Karpas-422 (cell line): ENCODE measurements around the gene MTCL1. TPM values are rescaled to one million over a fixed set of nuclear protein-coding genes. Genes with fewer than 3 reads are reported as not detected.

Source experiments
- DNase-seq: peaks from one replicate; pipeline ENCODE4 v3.0.0-alpha.2; 2015
- H2AFZ ChIP-seq: fragments of 200-600 bp; sonication (generic); 2 replicates; pipeline ENCODE4 v1.6.1; 2014; ENCODE audit warnings: antibody characterized with exemption, low read length, mixed read lengths
- H3K27ac ChIP-seq: fragments of 200-600 bp; sonication (generic); 2 replicates; pipeline ENCODE4 v1.5.1; 2014; ENCODE audit warnings: mild to moderate bottlenecking, low read length, moderate library complexity
- H3K27me3 ChIP-seq: fragments of 200-600 bp; sonication (generic); 2 replicates; pipeline ENCODE4 v1.6.1; 2014; ENCODE audit warnings: low read length, mixed read lengths
- H3K36me3 ChIP-seq: fragments of 200-600 bp; sonication (generic); 2 replicates; pipeline ENCODE4 v1.6.1; 2014; ENCODE audit warnings: low read length, mixed read lengths; ENCODE audit not compliant: insufficient read depth
- H3K4me1 ChIP-seq: fragments of 200-600 bp; sonication (generic); 2 replicates; pipeline ENCODE4 v1.6.1; 2014; ENCODE audit warnings: mild to moderate bottlenecking, low read length, mixed read lengths
- H3K4me2 ChIP-seq: fragments of 200-600 bp; sonication (generic); 2 replicates; pipeline ENCODE4 v1.6.1; 2014; ENCODE audit warnings: low read length, low read depth, mild to moderate bottlenecking; ENCODE audit not compliant: poor library complexity, severe bottlenecking
- H3K4me3 ChIP-seq: fragments of 200-600 bp; sonication (generic); 2 replicates; pipeline ENCODE4 v1.5.1; 2014; ENCODE audit warnings: mild to moderate bottlenecking, antibody characterized with exemption, low read length, mixed read lengths
- H3K79me2 ChIP-seq: fragments of 200-600 bp; sonication (generic); 2 replicates; pipeline ENCODE4 v1.6.1; 2014; ENCODE audit warnings: mild to moderate bottlenecking, low read length, mixed read lengths
- H3K9ac ChIP-seq: fragments of 200-600 bp; sonication (generic); 2 replicates; pipeline ENCODE4 v1.6.0; 2014; ENCODE audit warnings: low read length
- H3K9me2 ChIP-seq: fragments of 200-600 bp; sonication (generic), shearing (Covaris generic); replicated peaks from 2 replicates; pipeline ENCODE4 v1.6.0; 2014; ENCODE audit warnings: mild to moderate bottlenecking, low read length, moderate library complexity; ENCODE audit not compliant: insufficient read depth
- H3K9me3 ChIP-seq: fragments of 300-700, 200-600 bp; sonication (generic); 2 replicates; pipeline ENCODE4 v1.6.1; 2014; ENCODE audit warnings: low read length, mixed read lengths
- H4K20me1 ChIP-seq: fragments of 200-600 bp; sonication (generic); 2 replicates; pipeline ENCODE4 v1.6.1; 2014; ENCODE audit warnings: mild to moderate bottlenecking, antibody characterized with exemption, low read length, low read depth; ENCODE audit not compliant: insufficient read depth
- total RNA-seq: library from RNA; depleted of rRNA; stranded (reverse); fragments of >200 nt; shearing (Covaris generic); gene quantifications from 2 replicates; pipeline ENCODE4 v1.2.3, GENCODE V29; 2014; ENCODE audit warnings: low replicate concordance

MTCL1 gene
- total RNA-seq, 1 experiment from 2014 or later, result 2.9 TPM

GRCh38 chr18:8868779-8869415, 163.5 kb downstream of the MTCL1 start:
- Histone ChIP-seq H3K9ac (no peak overlapping the region), H2AFZ (no peak overlapping the region), H3K4me3 (no peak overlapping the region), H3K27ac (no peak overlapping the region), H3K4me2 (no peak overlapping the region), H3K9me3 (no peaks in the 10 kb centered on the region), H3K36me3 (no peaks in the 10 kb centered on the region), H3K27me3 (no peaks in the 10 kb centered on the region), H3K4me1 (no peaks in the 10 kb centered on the region), H3K9me2 (no peaks in the 10 kb centered on the region), H4K20me1 (no peaks in the 10 kb centered on the region), H3K79me2 (no peaks in the 10 kb centered on the region)
- DNase-seq, result no peak

- Histone ChIP-seq H3K9me2 (no peaks in the 10 kb centered on the region), H3K4me3 (no peak overlapping the region), H3K9me3 (no peaks in the 10 kb centered on the region), H3K27me3 (no peaks in the 10 kb centered on the region), H4K20me1 (no peaks in the 10 kb centered on the region), H3K4me2 (no peak overlapping the region), H3K4me1 (no peaks in the 10 kb centered on the region), H3K9ac (no peak overlapping the region), H2AFZ (no peak overlapping the region), H3K36me3 (no peaks in the 10 kb centered on the region), H3K79me2 (no peaks in the 10 kb centered on the region), H3K27ac (no peak overlapping the region)
- DNase-seq, result no peak
Measured at GRCh38 chr18:8869696-8870095, 164.3 kb downstream of the MTCL1 start.

- no peak overlapping the region for H3K9ac ChIP-seq
- H3K4me1 ChIP-seq, result no peaks in the 10 kb centered on the region
- DNase-seq, result no peak
- H4K20me1 ChIP-seq, result no peaks in the 10 kb centered on the region
- H3K79me2 ChIP-seq, result no peaks in the 10 kb centered on the region
- H3K27ac ChIP-seq, result no peak overlapping the region
- H3K9me2 ChIP-seq, result no peaks in the 10 kb centered on the region
- no peak overlapping the region for H3K4me3 ChIP-seq
- H3K9me3 ChIP-seq, result no peaks in the 10 kb centered on the region
- no peaks in the 10 kb centered on the region for H3K36me3 ChIP-seq
- no peaks in the 10 kb centered on the region for H3K27me3 ChIP-seq
- no peak overlapping the region for H3K4me2 ChIP-seq
- H2AFZ ChIP-seq, result no peak overlapping the region
Measured at GRCh38 chr18:8870528-8870927, 165.2 kb downstream of the MTCL1 start.

- H3K9me2 ChIP-seq, result no peaks in the 10 kb centered on the region
- no peak overlapping the region for H3K4me3 ChIP-seq
- no peak overlapping the region for H2AFZ ChIP-seq
- no peaks in the 10 kb centered on the region for H3K36me3 ChIP-seq
- no peak for DNase-seq
- H3K9ac ChIP-seq, result no peak overlapping the region
- H3K4me1 ChIP-seq, result no peaks in the 10 kb centered on the region
- no peaks in the 10 kb centered on the region for H3K9me3 ChIP-seq
- H3K4me2 ChIP-seq, result no peak overlapping the region
- H3K27me3 ChIP-seq, result no peaks in the 10 kb centered on the region
- H3K27ac ChIP-seq, result no peak overlapping the region
- H3K79me2 ChIP-seq, result no peaks in the 10 kb centered on the region
- no peaks in the 10 kb centered on the region for H4K20me1 ChIP-seq
Measured at GRCh38 chr18:8871489-8871888, 166.1 kb downstream of the MTCL1 start.

- H3K36me3 ChIP-seq, result no peaks in the 10 kb centered on the region
- no peaks in the 10 kb centered on the region for H3K79me2 ChIP-seq
- no peak overlapping the region for H3K4me3 ChIP-seq
- H3K4me2 ChIP-seq, result no peak overlapping the region
- H3K27me3 ChIP-seq, result no peaks in the 10 kb centered on the region
- no peaks in the 10 kb centered on the region for H3K4me1 ChIP-seq
- no peaks in the 10 kb centered on the region for H3K9me3 ChIP-seq
- H4K20me1 ChIP-seq, result no peaks in the 10 kb centered on the region
- H2AFZ ChIP-seq, result no peak overlapping the region
- H3K27ac ChIP-seq, result no peak overlapping the region
- no peak for DNase-seq
- H3K9ac ChIP-seq, result no peak overlapping the region
- H3K9me2 ChIP-seq, result no peaks in the 10 kb centered on the region
Measured at GRCh38 chr18:8874872-8875271, 169.5 kb downstream of the MTCL1 start.

GRCh38 chr18:8876887-8877286, 171.5 kb downstream of the MTCL1 start:
- Histone ChIP-seq H3K9me2 (no peaks in the 10 kb centered on the region), H3K27me3 (no peaks in the 10 kb centered on the region), H3K9ac (no peak overlapping the region), H3K27ac (no peak overlapping the region), H3K4me3 (no peak overlapping the region), H3K36me3 (no peaks in the 10 kb centered on the region), H3K79me2 (no peaks in the 10 kb centered on the region), H3K9me3 (no peaks in the 10 kb centered on the region), H2AFZ (no peak overlapping the region), H4K20me1 (no peaks in the 10 kb centered on the region), H3K4me2 (no peak overlapping the region), H3K4me1 (no peaks in the 10 kb centered on the region)
- DNase-seq, result no peak

GRCh38 chr18:8881103-8881502, 175.7 kb downstream of the MTCL1 start:
- Histone ChIP-seq H4K20me1 (no peaks in the 10 kb centered on the region), H2AFZ (no peak overlapping the region)

More at GRCh38 chr18:8881103-8881502, 175.7 kb downstream of the MTCL1 start:
- Histone ChIP-seq H3K4me3 (no peak overlapping the region), H3K27ac (no peak overlapping the region), H3K9me2 (no peaks in the 10 kb centered on the region), H3K4me1 (no peaks in the 10 kb centered on the region), H3K4me2 (no peak overlapping the region), H3K9ac (no peak overlapping the region), H3K9me3 (no peaks in the 10 kb centered on the region), H3K27me3 (no peaks in the 10 kb centered on the region), H3K36me3 (no peaks in the 10 kb centered on the region), H3K79me2 (no peaks in the 10 kb centered on the region)
- no peak for DNase-seq
